Tibial artery (tissue), 4 donors: ENCODE measurements around the gene RASGRP2.

Experiments used
- DNase-seq, 2 donors: peaks; one replicate each; pipeline ENCODE4 v3.0.0-alpha.2; 2019
- H3K27ac ChIP-seq, 2 donors: fragments of 200-600 bp; sonication (generic) in 1 of 2; 1 replicate in 1 of 2; 2 replicates in 1 of 2; pipeline ENCODE4 v1.5.1; 2018 to 2019; ENCODE audit warnings: mild to moderate bottlenecking in 1 of 2
- H3K27me3 ChIP-seq, 2 donors: fragments of 200-600 bp; sonication (generic) in 1 of 2; one replicate each; pipeline versions ENCODE4 v1.5.1 to v1.6.0; 2016 to 2019
- H3K36me3 ChIP-seq, 3 donors: fragments of 200-600 bp; sonication (generic) in 2 of 3; one replicate each; pipeline ENCODE4 v1.5.1; 2016 to 2019; ENCODE audit warnings: mild to moderate bottlenecking in 2 of 3
- H3K4me1 ChIP-seq, 4 donors: fragments of 200-600 bp; sonication (generic) in 2 of 4; 1 replicate in 3 of 4; 2 replicates in 1 of 4; pipeline ENCODE4 v1.5.1; 2016 to 2019
- H3K4me3 ChIP-seq, 2 donors: fragments of 200-600 bp; sonication (generic) in 1 of 2; 1 replicate in 1 of 2; 2 replicates in 1 of 2; pipeline ENCODE4 v1.5.1; 2018 to 2019; ENCODE audit warnings: mild to moderate bottlenecking in 2 of 2
- H3K9me3 ChIP-seq, 3 donors: fragments of 200-600 bp; sonication (generic) in 1 of 3; one replicate each; pipeline ENCODE4 v1.5.1; 2016 to 2019
- intact Hi-C: fragments of 100-400 bp; cut with DNase I; formaldehyde crosslinking; loops from one replicate; pipeline ENCODE4 v1.15.0; 2023; ENCODE audit warnings: low total_unique reads
- TF ChIP-seq, protein P1 (sequence below), 2 experiments: fragments of 200-600 bp in 1 of 2; fragments of 450-650 bp in 1 of 2; IDR thresholded peaks; one replicate each; pipeline ENCODE4 v1.5.1; 2017 to 2019; ENCODE audit warnings: antibody characterized with exemption in 2 of 2, mild to moderate bottlenecking in 1 of 2, moderate library complexity in 1 of 2

RASGRP2 gene

GRCh38 chr11:64696045-64696444 is 47.9 kb downstream of the RASGRP2 start:
- H3K4me1 ChIP-seq: no peaks in the 10 kb centered on the region
- peaks cover 0 to 33% of the 10 kb centered on the region in 2 donors for H3K27me3 ChIP-seq
- intact Hi-C loops: no loop called here
- H3K36me3 ChIP-seq: no peaks in the 10 kb centered on the region
- TF ChIP-seq, protein P1, sequence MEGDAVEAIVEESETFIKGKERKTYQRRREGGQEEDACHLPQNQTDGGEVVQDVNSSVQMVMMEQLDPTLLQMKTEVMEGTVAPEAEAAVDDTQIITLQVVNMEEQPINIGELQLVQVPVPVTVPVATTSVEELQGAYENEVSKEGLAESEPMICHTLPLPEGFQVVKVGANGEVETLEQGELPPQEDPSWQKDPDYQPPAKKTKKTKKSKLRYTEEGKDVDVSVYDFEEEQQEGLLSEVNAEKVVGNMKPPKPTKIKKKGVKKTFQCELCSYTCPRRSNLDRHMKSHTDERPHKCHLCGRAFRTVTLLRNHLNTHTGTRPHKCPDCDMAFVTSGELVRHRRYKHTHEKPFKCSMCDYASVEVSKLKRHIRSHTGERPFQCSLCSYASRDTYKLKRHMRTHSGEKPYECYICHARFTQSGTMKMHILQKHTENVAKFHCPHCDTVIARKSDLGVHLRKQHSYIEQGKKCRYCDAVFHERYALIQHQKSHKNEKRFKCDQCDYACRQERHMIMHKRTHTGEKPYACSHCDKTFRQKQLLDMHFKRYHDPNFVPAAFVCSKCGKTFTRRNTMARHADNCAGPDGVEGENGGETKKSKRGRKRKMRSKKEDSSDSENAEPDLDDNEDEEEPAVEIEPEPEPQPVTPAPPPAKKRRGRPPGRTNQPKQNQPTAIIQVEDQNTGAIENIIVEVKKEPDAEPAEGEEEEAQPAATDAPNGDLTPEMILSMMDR (IDR thresholded peaks at IDR 0.05): no peak
- no peak for DNase-seq
- no peak overlapping the region for H3K27ac ChIP-seq
- H3K4me3 ChIP-seq: no peak overlapping the region
- H3K9me3 ChIP-seq: no peaks in the 10 kb centered on the region

- Histone ChIP-seq H3K27me3 (peaks cover 0 to 29% of the 10 kb centered on the region in 2 donors), H3K36me3 (no peaks in the 10 kb centered on the region), H3K4me3 (no peak overlapping the region), H3K9me3 (no peaks in the 10 kb centered on the region), H3K4me1 (no peaks in the 10 kb centered on the region), H3K27ac (no peak overlapping the region)
- no peak for DNase-seq
- TF ChIP-seq, protein P1 (IDR thresholded peaks at IDR 0.05): no peak
- intact Hi-C loops: no loop called here
Observed at GRCh38 chr11:64695548-64695947, 48.4 kb downstream of the RASGRP2 start.

- TF ChIP-seq, protein P1 (IDR thresholded peaks at IDR 0.05): no peak
- intact Hi-C loops: no loop called here
- H3K9me3 ChIP-seq: no peaks in the 10 kb centered on the region
- H3K4me1 ChIP-seq: no peaks in the 10 kb centered on the region
- H3K36me3 ChIP-seq: no peaks in the 10 kb centered on the region
- DNase-seq: no peak
- H3K27ac ChIP-seq: no peak overlapping the region
- H3K4me3 ChIP-seq: no peak overlapping the region
- H3K27me3 ChIP-seq: peaks cover 0 to 27% of the 10 kb centered on the region in 2 donors
Observed at GRCh38 chr11:64694821-64695365, 49.0 kb downstream of the RASGRP2 start.

- intact Hi-C loops: no loop called here
- no peak for DNase-seq
- Histone ChIP-seq H3K27ac (no peak overlapping the region), H3K4me1 (peaks cover 0 to under 1% (median 0%) of the 10 kb centered on the region in 4 donors), H3K27me3 (peaks cover 0 to 27% of the 10 kb centered on the region in 2 donors), H3K36me3 (no peaks in the 10 kb centered on the region), H3K9me3 (no peaks in the 10 kb centered on the region), H3K4me3 (no peak overlapping the region)
- TF ChIP-seq, protein P1 (IDR thresholded peaks at IDR 0.05): no peak
Observed at GRCh38 chr11:64694026-64694755, 49.8 kb downstream of the RASGRP2 start.

DNA sequence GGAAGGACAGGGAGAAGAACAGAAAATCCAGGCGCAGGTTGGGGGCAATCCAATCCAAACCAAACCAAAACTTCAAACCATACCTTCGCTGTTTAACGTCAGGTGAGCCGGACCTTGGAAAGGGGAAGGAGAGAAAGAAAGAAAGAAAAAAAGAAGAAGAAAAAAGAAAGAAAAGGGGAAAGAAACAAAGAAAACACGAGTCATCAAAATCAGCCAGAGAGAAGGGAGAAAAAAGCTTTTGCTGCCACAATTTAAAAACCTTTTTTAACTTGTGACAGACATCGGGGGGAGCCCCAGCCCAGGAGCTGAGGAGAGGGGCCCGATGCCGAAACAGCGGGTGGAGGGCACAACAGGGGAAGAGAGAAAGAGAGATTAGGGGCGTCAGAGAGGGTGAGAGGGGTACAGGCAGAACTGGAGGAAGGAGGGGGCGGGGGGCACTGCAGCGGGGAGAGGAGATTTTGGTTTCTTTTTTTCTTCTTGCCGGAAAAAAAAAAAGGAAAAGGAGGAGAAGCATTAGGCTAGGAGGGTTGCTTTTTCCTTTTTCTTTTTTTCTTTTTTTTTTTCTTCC is 51.1 kb downstream of the RASGRP2 start:
- Histone ChIP-seq H3K27me3 (peaks cover 0 to 27% of the 10 kb centered on the region in 2 donors), H3K4me3 (no peak overlapping the region), H3K36me3 (no peaks in the 10 kb centered on the region), H3K9me3 (no peaks in the 10 kb centered on the region), H3K4me1 (peaks cover 0 to 14% (median 9%) of the 10 kb centered on the region in 4 donors), H3K27ac (no peak overlapping the region)
- no peak for DNase-seq
- TF ChIP-seq, protein P1 (IDR thresholded peaks at IDR 0.05): no peak
- intact Hi-C loops: no loop called here
